D341Med (cell line): ENCODE data around the gene FCRL4.

ENCODE experiments used
- DNase-seq: peaks from one replicate; pipeline ENCODE4 v3.0.0; 2012; ENCODE audit warnings: low spot score

FCRL4 gene

DNA sequence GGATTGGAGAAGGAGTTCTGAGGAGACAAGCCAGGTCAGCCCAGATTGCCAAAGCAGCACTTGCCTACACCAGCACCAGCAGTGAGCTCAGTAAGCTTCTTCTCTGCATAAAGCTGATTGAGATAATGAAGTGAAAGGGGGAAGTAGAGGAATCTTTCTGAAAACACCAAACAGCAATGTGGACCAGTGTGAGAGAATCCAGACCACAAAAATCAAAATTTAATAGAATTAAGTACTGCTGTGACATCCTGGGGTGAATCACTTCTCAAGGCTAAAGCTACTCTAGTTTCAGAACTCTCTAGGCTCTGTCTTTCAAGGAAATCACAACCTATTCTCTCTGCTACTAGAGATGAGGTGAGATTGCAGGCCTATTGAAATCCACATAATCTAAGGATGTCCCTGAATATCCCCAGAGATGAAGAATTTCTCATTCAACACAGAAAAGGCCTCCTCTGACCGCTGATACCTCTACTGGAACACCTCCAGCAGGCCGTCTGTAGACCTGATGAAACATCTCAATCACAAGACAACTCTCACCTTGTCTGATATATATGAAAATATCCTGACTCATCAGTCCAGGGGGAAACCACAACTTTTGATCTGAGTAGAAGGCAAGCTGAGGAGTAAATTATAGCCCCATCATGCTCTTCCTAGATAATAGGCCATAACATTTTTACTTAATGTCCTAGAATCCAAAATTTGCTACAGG, at the start of gene FCRL4:
FCRL4 (minus strand) TSS at position 127 of the 709 bp plus-strand sequence. CDS start 141 bp downstream, outside the sequence.
- no peak for DNase-seq

DNA sequence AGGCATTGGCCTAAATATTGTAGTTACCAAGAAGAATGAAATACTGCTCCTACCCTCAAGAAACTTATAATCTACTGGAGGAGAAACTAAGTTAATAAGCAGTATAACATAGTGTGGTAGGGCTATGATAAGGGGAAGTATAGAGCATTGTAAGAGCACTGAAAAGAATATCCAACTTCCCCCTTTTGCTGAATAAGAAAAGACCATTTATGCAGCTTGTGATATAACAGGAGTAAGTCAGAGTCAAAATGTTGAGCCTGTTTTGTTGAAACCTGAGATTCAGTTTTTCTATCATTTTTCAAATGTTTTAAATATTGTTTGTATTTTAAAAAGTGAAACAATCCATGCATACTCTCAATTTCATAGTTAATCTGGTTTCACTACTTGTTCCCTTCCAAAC, 48.3 kb upstream of the FCRL4 start:
- DNase-seq = no peak

GRCh38 chr1:157641177-157641576, 43.3 kb upstream of the FCRL4 start:
- DNase-seq = no peak

DNA sequence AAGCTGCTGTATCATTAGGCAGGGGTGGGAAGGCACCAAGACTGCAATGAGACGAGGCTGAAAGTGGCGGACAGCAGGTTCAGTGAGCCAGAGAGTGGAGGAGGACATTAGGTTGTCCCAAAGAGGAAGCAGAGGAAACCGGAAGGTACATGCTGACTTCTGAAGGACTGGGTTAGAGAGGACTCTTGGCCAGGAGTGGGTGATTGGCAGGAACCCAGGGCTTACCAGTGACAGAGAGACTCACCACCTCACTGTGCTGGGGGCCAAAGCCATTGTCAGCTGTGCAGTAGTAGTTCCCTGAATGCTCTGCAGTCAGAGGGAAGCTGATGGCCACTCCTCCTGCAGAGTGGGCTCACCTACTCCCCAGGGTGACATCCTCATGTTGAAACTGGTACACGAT, 41.9 kb upstream of the FCRL4 start:
- DNase-seq = no peak

DNA sequence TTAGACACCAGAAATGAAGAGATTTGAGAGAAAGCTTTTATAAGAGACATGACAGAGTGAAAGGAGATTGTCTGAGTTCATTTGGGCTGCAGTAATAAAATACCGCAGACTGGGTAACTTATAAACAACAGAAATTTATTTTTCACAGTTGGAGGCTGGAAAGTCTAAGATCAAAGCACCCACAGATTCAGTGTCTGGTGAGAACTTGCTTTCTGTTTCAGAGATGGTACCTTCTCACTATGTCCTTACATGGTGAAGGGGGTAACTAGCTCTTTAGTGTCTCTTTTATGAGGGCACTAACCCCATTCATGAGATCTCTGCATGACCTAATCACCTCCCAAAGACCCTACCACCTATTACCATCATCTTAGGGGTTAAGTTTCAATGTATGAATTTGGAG, 30.9 kb upstream of the FCRL4 start:
- no peak for DNase-seq

- DNase-seq = no peak
These were observed 28.2 kb upstream of the FCRL4 start for GRCh38 chr1:157626099-157626498.

DNA sequence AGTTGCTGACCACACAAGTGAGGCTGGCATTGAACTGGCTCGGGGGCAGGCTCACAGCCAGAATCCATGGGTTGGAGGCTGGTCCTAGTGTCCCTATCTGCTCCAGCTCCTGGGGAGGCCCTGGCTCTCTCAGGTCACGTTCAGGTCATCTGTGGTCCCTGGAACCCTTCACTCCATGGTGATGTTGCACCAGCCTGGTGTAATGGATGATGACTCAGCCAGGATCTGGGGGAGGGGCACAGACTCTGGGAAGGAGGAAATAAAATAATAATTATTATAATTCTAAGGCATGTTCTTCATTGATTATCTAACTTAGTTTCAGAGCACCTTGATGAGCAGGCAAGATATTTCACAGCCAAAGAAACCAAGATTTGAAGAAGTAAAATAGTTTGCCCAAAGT, 26.6 kb upstream of the FCRL4 start:
- DNase-seq = no peak

- DNase-seq = peak; percentile 71
These were observed 24.6 kb upstream of the FCRL4 start for GRCh38 chr1:157622471-157622870.

DNA sequence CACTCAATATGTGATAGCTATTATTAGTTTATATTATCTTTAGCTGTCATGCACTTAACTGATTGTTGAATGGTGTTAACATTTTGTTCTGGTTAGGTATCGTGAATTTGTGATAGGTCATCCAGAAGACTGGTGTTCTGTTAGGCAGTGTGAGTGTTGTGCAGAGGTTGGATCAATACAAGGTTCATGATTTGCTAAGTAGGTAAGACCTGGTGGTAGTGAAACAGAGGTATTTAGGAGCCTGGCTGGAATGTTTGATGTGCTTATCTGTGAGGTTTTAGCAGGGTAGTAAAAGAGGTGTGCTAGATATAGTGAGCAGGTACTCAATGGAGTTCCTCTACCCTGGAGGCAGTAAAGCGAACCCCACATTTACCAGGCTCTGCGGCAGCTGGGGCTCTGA, 20.3 kb upstream of the FCRL4 start:
- DNase-seq = no peak

DNA sequence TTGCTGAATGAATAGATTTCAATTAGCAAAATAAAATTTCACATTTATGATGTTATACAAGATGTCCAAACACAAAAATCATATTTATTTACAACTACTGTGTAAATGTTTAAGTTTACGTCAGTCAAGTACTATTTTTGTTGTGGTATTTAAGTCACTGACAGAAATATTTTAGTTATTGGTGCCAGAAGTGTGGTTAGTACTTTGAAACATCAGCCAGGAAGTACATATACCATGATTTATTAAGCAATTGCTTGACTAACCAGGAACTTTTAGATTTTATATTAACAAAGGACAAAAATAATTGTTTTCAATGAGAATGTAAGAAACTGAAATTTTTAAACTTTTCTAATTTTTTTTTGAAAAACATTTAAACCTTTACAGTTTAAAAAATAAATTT, 2.4 kb upstream of the FCRL4 start:
- DNase-seq = no peak

GRCh38 chr1:157596384-157596783, 1.5 kb downstream of the FCRL4 start:
- DNase-seq = no peak

- DNase-seq = no peak
These were observed 2.5 kb downstream of the FCRL4 start for GRCh38 chr1:157595356-157595755.

GRCh38 chr1:157585984-157586383, 11.9 kb downstream of the FCRL4 start:
- DNase-seq = no peak

DNA sequence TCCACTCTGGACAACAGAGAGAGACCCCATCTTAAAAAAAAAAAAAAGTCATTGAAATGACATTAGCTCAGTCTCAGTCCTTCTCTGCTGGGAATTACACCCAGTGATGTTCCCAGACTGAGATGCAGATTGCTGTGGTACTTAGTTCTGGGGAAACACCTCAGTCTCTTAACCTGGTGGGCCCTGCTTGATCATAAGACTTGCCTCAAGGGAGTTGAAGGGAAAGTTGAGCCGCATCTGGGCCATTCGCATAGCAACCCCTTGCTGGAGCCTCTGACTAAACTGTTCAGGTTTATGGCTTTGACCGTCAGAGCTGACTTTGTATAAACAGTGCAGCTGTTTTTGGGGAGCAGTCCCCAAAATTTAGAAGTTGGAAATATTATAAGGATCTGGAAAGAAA, 13.4 kb downstream of the FCRL4 start:
- no peak for DNase-seq

DNA sequence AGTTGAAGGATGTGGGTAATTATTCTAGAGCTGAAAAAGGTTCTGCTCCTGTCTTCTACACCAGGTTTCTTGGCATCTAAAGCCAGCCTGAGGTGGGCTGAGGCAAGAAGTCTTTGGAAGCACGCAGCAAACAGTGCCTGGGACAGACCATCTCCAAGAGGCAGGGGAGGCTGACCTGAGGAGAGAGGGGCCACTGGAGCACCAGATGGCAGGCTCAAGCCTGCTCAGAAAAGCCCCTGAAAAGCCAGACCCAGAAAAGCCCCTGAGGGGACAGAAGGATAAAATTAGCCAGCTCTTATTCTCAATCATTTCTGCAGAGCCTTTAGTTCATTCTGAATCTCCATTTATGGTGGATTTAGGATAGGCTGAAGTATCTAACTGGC, 17.1 kb downstream of the FCRL4 start:
- DNase-seq = no peak

DNA sequence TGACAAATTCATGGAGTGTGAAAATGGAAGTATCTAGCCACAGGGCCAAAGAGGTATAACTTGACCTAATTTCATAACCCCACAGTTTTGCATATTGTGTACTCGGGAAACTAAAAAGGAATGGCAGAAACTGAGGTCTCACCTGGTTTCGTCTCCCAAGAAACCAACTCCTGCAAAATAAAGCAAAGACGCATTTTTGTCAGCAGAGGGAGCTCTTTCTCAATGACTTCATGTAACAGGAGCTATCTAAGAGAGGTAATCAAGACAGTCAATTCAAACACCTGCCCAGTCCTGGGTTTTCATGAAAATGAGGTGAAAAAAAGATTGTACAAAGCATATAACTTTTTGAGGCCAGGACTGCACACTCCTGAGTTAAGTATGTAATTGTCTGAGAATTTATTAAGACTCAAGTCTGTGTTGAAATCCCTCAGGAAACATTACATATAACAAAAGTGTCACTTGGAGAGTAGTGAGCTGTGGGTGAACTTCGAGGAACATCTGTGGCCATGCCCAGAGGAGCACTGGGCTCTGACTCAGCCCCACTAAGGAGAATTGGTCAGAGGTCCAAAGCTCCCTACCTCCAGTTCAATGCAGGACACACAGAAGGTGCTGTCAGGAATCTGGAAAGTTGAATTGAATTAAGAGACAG, 17.6 kb downstream of the FCRL4 start:
- peak; percentile 65 for DNase-seq

GRCh38 chr1:157577420-157577819, 20.5 kb downstream of the FCRL4 start:
- DNase-seq = no peak

- DNase-seq = no peak
These were observed 22.1 kb downstream of the FCRL4 start for GRCh38 chr1:157575744-157576143.

- DNase-seq = no peak
These were observed 23.0 kb downstream of the FCRL4 start for GRCh38 chr1:157574836-157575235.

GRCh38 chr1:157566484-157567300, 31.2 kb downstream of the FCRL4 start:
- DNase-seq = no peak

GRCh38 chr1:157562515-157562914, 35.4 kb downstream of the FCRL4 start:
- no peak for DNase-seq

GRCh38 chr1:157558119-157558518, 39.8 kb downstream of the FCRL4 start:
- no peak for DNase-seq
